NCI-H82 treated with DMSO at 0.1 percent for 48 hours (cell line): ENCODE data around the gene GLIS2.
"Not testable (repeated sequence)": the region's sequence is repeated elsewhere in the genome, so short reads cannot be mapped to it uniquely, and the experiment has no call there.

Source experiments
- DNase-seq: peaks from one replicate; lab custom pipeline; 2025; ENCODE audit not compliant: unreplicated experiment; lab: John Stamatoyannopoulos, UW

Gene GLIS2

DNA sequence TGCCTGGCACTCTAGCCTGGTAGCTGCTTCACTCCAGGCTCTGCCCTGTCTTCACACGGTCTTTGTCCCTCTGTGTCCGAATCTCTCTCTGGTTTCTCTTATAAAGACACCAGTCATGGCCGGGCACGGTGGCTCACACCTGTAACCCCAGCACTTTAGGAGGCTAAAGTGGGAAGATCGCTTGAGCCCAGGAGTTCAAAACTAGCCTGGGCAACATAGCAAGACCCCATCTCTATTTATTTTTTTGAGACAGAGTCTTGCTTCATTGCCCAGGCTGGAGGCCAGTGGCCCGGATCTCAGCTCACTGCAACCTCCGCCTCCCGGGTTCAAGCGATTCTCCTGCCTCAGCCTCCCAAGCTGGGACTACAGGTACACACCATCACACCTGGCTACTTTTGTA is 17.8 kb downstream of the GLIS2 start:
- not testable (repeated sequence) for DNase-seq

DNA sequence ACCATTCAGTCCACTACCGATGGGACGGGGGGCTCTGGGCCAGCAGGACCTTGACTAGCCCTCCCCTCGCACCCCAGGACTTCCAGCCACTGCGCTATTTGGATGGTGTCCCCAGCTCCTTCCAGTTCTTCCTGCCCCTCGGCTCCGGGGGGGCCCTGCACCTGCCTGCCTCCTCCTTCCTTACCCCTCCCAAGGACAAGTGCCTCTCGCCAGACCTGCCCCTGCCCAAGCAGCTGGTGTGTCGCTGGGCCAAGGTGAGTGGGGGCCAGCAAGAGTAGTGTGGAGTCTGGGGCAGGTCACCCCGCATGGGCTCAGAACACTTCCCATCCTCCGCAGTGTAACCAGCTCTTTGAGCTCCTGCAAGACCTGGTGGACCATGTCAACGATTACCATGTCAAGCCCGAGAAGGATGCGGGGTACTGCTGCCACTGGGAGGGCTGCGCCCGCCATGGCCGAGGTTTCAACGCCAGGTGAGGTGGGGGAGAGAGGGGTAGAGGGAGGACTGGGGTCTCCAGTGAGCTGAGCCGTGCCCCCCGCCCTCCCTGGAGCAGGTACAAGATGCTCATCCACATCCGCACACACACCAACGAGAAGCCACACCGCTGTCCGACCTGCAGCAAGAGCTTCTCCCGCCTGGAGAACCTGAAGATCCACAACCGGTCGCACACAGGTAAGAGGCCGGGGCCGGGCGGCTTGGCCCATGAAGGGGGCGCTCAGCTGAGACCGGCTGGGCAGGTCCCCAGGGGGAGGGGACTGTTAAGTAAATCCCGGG is 19.0 kb downstream of the GLIS2 start:
- no peak for DNase-seq

DNA sequence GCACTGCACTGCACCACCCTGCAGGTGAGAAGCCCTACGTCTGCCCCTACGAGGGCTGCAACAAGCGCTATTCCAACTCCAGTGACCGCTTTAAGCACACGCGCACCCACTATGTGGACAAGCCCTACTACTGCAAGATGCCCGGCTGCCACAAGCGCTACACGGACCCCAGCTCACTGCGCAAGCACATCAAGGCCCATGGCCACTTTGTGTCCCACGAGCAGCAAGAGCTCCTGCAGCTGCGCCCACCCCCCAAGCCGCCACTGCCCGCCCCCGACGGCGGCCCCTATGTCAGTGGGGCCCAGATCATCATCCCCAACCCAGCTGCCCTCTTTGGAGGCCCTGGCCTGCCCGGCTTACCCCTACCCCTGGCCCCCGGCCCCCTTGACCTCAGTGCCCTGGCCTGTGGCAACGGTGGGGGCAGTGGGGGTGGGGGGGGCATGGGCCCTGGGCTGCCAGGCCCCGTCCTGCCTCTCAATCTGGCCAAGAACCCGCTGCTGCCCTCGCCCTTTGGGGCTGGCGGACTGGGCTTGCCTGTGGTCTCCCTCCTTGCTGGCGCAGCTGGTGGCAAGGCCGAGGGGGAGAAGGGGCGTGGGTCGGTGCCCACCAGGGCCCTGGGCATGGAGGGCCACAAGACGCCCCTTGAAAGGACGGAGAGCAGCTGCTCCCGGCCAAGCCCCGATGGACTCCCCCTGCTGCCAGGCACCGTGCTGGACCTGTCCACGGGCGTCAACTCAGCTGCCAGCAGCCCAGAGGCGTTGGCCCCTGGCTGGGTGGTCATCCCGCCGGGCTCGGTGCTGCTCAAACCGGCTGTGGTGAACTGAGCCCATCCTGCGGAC is 21.1 kb downstream of the GLIS2 start:
- no peak for DNase-seq

DNA sequence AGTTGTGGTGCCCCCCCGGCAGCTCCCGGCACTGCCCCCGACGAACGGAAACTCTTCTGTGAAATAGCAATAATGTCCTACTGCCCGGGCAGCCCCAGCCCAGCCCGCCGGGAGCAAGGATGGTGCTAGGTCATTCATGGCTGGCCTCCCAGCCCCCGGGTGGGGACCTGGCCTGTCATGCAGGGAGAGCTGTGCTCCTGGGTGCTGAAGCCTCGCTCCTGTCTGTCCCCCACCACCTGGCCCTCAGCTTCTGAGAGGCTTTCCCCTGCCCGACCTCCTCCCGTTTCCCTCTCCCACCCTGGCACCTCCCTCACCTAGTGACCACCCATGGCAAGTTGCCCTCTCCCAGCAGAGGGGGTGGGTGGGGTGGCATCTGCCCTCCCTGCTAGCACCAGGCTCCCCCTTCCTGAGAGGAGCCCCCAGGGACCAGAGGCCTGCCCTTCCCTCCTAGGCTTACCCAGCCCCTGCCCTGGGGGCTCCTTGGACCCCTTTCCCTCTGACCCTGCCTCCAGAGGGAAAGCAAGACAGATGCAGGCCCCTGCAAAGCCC is 21.7 kb downstream of the GLIS2 start:
- DNase-seq = no peak

DNA sequence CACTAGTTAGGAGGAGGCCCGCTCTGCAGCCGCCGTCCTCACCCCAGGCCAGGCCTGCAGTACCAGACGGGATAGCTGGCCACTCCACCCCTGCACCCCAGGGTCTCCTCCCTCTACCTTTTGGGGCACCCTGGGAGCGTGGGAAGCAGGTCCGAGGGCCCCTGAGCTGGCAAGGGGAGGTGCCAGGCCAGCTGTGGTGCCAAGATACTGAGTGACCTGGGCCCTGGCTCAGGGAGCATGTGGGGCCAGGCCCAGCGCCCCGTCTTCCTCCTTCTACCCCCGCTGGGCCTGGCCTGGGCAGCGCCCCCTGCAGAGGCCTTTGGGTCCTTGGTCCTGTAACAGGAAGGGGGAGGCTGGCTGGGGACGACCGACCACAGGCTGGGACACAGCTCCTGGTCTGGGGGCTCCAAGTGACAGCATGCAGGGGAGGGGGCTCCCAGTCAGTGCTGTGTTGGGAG is 22.3 kb downstream of the GLIS2 start:
- DNase-seq = no peak

DNA sequence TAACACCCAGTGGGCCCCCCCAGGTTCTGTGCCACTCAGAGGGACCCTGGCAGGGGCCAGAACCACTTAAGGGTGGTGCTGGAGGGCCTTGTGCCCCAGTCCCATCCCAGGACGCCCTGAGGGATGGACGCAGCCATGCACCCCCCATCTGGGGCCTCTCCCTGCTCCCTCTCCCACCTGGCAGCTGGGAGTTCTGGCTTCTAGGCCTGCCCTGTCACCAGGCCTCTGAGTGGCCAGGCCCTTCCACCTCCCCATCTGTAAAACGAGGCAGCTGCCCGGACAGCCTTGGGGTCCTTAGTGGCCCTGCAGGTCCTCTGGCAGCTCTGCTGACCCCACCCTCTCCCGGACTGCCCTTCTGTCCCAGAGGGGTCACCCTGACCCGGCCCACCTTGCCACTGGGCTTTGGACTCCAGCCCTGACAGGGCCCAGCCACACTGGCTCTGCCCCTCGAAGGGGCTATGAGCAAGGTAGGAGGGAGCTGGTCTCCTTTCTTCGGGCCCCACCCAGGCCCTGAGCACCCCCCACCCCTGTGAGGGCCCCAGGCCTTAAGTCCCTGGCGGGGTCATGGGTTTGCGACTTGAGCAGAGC is 22.9 kb downstream of the GLIS2 start:
- DNase-seq = no peak

DNA sequence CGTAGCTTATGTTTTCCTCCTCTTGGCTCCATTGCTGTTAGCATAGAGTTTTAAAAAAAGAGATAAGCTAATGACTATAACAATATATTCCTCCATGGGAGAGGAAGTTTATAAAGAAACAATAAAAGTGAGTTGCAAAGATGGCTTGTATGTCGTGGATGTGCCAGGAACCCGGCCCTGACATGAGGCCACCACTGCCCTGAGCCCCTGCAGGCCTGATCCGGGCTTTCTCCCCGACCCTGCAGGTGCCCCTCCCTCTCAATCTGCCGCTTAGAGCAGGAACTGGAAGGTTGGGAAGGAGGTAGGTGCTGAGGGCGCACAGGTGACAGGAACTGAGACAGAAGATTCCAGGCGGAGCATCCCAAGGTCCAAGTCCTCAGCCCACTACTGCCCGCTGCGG is 23.6 kb downstream of the GLIS2 start:
- DNase-seq = no peak

DNA sequence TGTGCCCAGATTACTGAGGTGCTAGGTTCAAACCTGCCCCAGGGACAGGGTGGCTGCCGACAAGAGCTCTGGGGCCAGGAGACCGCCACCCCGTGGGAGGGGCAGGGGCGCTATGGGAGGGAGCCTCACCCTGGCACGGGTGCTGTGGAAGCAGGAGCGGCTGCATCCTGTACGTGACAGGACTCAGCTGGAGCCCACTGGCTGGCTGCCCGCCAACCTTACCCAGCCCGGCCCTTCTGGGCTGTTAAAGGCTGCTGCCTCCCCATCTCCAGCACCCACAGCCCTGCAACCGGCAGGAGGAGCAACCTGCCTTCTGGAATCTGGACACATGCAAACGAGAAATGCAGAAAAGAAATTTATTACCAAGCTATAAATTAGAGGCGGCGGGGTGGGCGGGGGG is 24.0 kb downstream of the GLIS2 start:
- DNase-seq = no peak

DNA sequence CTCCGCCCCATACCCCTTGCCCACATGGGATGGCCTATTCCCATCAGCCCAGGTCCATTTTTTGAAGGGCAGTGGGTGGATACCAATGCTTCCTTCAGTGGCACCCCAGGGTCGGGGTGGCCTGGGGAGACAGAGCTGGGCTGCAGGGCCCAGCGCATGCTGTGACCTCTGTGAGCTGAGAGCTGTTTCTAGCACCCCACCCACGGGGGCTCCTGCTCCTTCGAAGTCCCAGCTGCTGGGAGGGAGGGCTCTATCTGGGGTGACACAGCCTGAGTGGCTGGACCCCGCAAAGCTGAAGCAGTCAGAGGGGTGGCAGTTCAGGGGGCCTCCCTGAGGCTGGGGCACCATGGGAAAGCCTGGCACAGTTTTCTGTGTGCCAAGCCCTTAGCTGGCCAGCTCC is 24.6 kb downstream of the GLIS2 start:
- no peak for DNase-seq

DNA sequence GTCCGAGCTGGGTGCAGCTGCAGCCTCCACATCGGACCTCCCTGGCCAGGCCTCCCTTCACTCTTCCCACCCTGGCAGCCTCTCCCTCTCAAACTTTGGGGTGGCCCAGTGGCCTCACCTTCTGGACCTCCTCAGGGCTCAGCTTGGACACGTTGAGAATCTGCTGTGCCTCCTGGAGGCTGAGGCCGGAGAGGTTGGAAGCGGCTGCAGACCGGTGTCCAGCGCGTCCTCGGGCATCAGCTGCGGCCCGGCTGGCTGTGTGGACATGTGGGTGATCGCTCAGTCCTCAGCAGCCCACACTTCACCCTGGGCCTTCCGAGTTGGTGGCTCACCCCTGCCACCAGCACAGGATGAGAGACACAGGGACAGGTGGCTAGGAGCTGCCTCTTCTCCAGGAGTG is 25.4 kb downstream of the GLIS2 start:
- no peak for DNase-seq

DNA sequence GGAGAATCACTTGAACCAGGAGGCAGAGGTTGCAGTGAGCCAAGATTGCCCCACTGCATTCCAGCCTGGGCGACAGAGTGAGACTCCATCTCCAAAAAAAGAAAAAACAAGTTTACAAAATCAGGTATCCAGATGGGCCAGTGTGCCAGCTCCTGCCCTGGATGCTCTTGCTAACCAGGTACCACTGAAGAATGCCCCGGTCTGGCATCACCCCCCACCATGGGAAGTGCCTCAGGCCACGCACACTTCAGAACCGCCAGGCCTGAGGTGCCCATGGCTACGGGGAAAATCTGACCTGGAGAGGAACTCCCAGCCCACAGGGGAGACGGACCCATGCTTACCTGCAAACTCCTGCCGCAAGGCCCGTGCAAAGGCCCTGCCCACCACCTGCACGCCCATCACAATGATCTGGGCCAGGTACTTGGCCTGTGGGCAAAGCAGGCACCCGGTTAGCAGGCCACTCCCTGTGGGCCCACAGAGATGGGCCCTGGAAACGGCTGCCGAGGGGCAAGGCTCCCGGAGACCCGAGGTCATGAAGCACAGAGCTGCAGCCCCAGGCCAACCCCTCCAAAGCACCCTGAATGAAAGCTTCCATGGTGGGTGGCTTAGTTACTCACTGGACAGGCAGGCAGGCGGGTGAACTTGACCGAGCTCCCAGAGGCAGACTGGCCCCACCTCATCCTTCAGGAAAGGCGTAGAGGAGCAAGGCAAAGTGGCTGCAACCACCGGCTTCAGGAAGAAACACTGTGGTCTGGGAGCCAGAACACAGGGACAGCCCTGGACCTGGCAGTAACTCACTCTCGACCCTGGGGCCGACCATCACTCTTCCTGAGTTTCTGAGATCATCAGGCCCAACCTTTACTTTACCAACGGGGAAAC is 27.2 kb downstream of the GLIS2 start:
- no peak for DNase-seq

DNA sequence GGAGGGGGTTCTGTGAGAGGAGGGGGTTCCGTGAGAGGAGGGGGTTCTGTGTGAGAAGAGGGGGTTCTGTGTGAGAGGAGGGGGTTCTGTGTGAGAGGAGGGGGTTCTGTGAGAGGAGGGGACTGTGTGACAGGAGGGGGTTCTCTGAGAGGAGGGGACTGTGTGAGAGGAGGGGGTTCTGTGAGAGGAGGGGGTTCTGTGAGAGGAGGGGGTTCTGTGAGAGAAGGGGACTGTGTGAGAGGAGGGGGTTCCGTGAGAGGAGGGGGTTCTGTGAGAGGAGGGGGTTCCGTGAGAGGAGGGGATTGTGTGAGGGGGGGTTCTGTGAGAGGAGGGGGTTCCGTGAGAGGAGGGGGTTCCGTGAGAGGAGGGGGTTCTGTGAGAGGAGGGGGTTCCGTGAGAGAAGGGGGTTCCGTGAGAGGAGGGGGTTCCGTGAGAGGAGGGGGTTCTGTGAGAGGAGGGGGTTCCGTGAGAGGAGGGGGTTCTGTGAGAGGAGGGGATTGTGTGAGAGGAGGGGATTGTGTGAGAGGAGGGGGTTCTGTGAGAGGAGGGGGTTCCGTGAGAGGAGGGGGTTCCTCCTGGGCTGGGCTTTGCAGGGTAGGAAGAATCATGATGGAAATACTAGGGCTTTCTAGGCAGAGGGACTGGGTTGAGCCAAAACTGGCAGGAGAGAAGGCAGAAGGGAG is 28.6 kb downstream of the GLIS2 start:
- not testable (repeated sequence) for DNase-seq

DNA sequence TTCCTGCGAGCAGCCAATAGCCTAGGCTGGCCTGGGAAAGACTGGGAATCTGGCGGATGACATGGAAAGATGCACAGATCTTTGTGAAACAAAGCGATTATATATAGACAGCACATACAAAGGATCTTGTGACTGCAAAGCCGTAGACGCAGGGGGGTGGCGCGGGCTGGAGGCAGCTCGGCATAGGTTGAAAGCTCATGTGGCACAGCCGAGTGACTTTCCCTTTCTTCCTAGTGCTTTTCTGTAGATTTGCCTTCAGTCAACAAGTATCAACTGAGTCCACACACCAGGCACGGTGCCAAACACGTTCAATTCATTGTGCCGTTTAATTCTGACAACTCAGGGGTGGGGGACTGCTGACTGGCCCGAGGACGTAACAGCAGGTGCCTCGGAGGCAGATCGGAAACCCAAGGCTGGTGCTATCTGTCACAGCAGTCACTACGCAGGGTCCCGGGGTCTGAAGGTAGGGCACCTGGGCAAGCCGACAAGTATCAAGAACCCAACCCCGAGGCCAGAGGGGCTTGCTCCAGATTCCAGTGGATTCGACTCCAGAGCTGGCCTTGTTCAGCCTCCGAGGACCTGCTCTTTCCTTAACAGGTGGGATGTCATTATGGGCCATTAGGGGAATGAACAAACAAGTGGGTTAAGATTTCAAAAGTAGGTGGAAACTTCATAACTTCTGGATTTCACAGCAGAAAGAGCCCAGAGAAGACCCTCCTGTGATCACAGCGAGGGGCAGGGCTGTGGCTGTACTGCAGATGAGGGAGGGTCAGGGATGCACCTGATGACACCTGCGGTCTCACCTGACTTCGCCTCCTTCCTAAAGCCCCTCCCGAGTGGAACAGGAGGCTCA is 29.3 kb downstream of the GLIS2 start:
- no peak for DNase-seq

DNA sequence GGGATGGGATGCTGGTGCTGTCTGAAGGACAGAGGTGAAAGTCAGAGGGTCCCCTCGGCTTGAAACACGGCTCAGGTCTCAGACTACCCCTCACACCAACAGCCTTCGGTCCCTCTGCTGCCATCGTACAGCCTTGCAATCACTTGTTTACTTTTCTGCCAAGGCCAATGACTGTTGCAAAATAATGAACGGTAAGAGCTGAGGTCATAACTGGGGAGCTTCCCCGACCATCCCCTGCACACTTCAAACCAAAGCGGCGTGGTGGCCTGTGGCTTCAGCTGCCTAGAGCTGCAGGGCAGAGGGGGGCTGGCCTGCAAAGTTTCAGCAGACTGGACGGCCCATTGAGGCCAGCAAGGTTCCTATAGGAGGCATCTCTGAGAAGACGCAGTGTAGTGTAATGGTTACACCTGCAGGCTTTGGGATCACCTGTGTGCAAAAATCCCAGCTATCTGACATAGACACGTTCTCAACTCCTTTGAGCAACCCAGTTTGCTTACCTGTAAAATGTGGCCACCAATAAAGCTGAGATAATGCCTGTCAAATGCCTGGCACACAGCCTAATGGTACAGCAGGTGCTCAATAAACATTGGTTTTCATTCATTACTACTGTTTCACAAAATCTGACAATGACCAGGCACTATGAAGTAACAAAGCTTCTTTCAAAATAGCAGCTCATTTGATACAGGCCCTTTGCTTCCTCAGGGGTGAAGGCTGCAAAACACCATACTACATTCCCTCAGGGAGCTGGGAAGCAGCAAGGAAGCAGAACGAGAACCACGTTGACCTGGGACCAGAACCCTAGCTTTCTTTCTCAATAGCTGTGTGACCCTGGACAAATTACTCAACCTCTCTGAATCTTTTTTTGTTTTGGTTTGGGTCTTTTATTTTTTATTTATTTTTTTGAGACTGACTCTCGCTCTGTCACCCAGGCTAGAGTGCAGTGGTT is 30.2 kb downstream of the GLIS2 start:
- DNase-seq = no peak

DNA sequence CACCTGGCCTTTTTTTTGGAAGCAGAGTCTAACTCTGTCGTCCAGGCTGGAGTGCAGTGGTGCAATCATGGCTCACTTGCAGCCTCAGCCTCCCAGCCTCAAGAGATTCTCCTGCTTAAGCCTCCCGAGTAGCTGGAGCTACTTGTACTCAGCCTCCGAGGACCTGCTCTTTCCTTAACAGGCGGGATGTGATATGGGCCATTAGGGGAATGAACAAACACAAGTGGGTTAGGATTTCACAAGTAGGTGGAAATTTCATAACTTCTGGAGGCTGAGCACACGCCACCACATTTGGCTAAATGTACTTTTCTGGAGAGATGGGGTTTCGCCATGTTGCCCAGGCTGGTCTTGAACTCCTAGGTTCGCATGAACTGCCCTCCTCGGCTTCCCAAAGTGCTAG is 31.1 kb downstream of the GLIS2 start:
- DNase-seq = no peak

DNA sequence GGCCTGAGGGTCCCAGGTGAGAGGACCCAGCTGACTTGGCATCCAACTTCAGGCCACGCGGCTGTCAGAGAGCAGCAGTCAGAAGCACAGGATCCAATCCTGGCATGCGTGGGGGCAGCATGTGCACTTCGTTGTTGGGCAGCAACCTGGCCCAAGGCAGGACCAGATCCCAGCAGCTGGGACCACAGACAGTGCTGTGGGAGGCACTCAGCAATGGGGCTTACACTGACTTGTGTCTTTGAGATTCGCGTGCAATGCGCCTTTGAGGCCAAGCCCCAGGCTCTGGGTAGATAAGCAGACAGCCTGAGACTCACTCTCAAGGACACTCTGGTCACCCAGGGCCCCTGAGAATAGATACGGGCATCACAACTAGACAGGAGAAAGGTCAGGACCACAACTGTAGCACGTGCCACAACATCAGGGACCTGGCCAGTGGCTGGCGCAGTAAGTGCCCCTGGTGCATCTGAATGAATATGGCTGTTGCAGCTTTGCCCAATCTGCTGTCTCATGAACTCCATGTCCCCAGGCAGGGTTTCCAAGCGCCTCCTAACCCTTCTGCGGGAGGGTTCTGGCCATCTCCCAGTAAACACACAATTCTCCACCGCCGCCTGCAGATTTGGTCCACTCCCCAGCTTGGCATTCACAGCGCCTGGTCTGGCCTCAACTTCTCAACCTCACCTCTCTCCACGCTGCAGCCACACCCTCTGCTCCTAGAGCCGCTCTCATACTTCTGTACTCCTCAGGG is 32.1 kb downstream of the GLIS2 start:
- DNase-seq = no peak

DNA sequence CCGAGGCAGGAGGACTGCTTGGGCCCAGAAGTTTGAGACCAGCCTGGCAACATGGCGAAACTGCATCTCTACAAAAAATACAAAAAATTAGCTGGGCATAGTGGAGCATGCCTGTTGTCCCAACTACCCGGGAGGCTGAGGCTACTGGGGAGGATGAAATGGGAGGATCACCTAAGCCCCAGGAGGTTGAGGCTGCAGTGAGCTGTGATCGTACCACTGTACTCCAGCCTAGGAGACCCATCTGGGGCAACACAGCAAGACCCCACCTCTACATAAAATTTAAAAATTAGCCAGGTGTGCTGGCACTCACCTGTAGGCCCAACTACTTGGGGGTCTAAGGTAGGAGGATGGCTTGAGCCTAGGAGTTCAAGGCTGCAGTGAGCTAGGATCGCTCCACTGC is 33.5 kb downstream of the GLIS2 start:
- DNase-seq = no peak
